GM19452 (cell line): ENCODE data around the gene HYAL3.
"Not testable (repeated sequence)": the region's sequence is repeated elsewhere in the genome, so short reads cannot be mapped to it uniquely, and the experiment has no call there.

ENCODE experiments used
- ATAC-seq: cut with Tn5 transposase; IDR thresholded peaks from one replicate; pipeline ENCODE4 v1.9.1; 2021; ENCODE audit not compliant: unreplicated experiment

HYAL3 gene

GRCh38 chr3:50259432-50260026 is 39.7 kb downstream of the HYAL3 start:
- ATAC-seq: peak; percentile 20

DNA sequence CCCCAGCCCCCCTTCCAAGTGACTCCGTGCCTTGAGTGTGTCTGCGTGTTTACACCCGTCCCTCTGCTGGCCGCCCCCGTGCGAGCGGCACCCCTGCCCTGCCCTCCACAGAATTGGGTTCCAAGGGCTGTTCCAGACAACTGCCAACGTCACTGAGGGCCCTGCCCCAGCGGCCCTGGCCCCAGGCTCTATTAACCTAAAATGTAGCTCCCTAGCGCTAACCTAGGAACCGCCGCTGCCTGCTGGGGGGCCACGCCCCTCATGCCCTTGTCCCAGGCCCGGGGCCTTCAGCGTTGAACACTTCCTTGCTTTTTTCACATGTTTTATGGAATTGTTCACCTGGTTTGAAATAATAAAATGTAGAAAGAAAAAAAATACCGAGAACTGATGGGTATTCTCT is 40.2 kb downstream of the HYAL3 start:
- no peak for ATAC-seq

- no peak for ATAC-seq
These were observed 41.0 kb downstream of the HYAL3 start for GRCh38 chr3:50258029-50258680.

- no peak for ATAC-seq
These were observed 42.0 kb downstream of the HYAL3 start for GRCh38 chr3:50256978-50257890.

DNA sequence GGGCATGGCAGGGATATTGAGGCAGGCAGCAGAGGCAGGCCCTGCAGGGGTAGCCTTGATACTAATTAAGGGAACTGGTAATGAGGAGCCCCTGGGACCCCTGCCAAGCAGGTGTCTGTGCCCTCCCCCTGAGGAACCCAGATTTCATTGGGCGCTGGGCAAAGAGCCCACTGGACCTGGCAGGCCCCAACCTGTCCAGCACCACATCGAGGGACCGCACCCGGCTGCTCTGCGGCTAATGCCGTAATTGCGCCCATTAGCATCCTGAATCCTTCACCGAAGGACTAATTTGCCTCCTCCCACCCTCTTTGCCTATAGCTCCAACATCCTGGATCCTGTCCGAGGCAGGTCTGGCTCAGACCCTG is 44.0 kb downstream of the HYAL3 start:
- ATAC-seq: no peak

DNA sequence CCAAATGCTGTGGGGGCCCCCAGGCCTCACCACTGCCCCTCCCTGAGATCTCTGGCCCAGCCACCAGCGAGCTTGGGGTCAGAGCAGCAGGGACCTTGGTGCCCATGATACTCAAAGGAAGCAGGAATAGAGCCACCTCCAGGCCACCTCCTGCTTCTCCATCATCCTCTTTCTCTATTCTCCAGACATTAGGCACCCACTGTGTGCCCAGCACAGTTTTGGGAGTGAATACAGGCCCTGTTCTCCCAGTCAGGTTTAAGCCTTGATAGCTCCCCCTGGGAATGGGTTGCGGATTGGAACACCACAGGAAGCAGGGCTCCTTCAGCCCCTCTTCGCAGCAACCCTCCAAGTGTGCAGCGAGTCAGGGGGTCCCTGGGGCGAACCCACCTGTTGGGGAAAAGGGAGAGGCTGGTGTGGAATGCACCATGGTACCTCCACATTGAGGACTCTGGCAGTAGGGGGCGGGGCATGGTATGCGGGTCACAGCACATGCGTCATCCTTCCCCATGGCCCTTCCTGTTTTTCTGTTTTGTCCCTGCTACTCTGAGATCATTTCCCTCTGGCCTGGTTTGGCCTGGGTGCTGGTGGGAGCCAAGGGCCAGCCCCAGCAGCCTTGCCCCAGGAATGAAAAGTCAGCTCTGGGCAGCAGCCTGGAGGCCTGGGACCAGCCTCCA is 44.5 kb downstream of the HYAL3 start:
- no peak for ATAC-seq

DNA sequence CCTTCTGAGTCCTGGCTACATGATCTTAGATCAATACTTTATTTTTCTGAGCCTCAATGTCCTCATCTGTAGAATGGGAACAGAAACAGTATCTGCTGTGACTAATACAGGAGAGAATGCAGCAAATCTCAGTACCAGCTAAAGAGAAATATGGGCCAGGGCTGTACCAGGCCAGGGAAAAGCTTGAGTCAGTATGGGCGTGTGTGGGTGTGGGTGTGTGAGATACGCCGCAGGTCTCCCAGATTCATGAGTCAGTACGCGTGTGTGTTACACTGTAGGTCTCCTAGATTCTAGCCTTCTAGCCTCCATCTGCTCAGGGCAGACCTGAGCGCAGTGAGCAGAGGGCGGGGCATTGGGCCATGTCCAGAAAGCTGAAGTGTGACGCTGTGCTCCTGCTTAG is 48.0 kb downstream of the HYAL3 start:
- no peak for ATAC-seq

DNA sequence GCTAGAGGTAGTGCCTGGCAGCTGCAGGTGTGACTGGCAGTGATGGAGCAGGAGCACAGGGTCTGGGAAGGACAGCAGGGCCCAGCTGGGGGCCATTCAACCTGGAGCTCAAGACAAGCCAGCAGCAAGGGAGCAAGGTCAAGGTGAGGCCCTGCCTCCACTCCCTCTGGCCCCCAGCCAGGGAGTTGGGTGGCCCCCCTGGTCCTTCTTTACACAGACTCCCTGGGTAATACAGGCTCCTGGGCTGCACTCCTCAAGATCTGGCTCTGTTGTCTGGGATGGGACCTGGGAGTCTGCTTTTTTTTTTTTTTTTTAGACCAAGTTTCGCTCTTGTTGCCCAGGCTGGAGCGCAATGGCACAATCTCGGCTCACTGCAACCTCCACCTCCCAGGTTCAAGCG is 48.7 kb downstream of the HYAL3 start:
- ATAC-seq: no peak

DNA sequence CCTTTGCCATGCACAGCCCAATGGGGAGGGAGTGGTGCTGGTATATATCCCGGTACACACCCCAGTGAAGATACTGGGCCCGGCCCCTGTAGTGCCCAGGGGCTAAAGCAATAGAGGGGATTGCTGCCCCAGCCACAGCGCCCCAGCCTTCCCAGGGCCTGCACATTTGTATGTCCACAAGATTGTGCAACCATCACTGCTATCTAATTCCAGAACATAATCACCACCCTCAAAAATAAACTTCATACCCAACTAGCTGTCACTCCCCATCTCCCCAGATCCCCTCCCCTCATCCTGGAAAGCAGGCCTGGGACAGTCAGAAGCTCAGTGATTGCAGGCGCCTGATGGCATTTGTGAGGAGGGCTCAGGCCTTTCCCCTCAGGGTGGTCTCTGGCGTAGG is 49.7 kb downstream of the HYAL3 start:
- no peak for ATAC-seq

GRCh38 chr3:50248387-50248786 is 50.8 kb downstream of the HYAL3 start:
- ATAC-seq: no peak

DNA sequence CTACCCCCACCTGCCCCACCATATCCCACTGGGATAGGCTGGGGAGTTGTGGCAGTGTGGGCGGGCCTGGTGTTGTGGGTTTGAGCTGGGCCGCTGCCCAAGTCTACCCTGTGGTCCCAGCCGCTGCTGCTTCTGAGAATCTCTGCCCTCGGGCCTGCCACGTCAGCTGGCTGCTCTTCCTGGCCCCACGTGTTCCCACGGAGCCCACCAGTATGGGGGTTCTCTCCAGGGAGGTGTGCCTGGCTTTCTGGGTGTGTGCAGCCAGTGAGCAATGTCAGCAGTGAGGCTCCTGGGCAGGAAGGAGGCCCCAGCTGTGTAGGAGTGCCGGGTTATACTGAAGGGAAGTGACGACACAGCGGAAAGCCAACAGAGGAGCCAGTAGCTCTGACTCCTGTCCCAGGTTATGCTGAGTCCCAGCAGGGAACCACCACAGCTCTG is 52.7 kb downstream of the HYAL3 start:
- ATAC-seq: peak; percentile 50

- peak; percentile 59 for ATAC-seq
These were observed 53.2 kb downstream of the HYAL3 start for GRCh38 chr3:50245831-50246516.

- ATAC-seq: no peak
These were observed 53.9 kb downstream of the HYAL3 start for GRCh38 chr3:50245251-50245745.

DNA sequence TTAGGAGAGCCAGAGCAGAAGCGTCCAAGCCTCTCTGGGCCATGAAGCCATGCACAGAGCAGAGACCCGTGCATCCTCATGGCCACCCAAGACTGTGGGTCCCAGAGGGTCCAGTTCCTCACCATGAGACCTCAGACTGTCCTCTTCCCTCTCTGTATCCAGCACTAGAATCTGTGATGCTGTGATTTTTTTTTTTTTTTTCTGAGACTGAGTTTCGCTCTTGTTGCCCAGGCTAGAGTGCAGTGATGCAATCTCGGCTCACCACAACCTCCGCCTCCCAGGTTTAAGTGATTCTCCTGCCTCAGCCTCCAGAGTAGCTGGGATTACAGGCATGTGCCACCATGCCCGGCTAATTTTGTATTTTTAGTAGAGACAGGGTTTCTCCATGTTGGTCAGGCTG is 54.4 kb downstream of the HYAL3 start:
- ATAC-seq: not testable (repeated sequence)

- ATAC-seq: no peak
These were observed 55.7 kb downstream of the HYAL3 start for GRCh38 chr3:50243543-50243895.

GRCh38 chr3:50242851-50243542 is 56.2 kb downstream of the HYAL3 start:
- no peak for ATAC-seq
